Psoas muscle (tissue), 8 donors: Measurements from ENCODE around the gene ACADL. TPM values are rescaled to one million over a fixed set of nuclear protein-coding genes. Genes with fewer than 3 reads are reported as not detected.

Experiments used
- ATAC-seq, 4 donors: fragments of 200-7000 bp; cut with Tn5 transposase; one replicate each; pipeline ENCODE4 v1.9.1; 2020; ENCODE audit warnings: moderate library complexity in 3 of 4, mild to moderate bottlenecking in 2 of 4
- DNase-seq, 2 donors: peaks; one replicate each; pipeline ENCODE4 v3.0.0-alpha.2; 2020
- H3K27ac ChIP-seq: fragments of 200-600 bp; one replicate; pipeline ENCODE4 v1.8.0; 2022
- H3K27me3 ChIP-seq, 3 donors: fragments of 200-600 bp in 1 of 3; one replicate each; pipeline versions ENCODE4 v1.6.1 to v1.8.0; 2013 to 2022; ENCODE audit warnings: low read length in 2 of 3, mild to moderate bottlenecking in 2 of 3, moderate library complexity in 1 of 3; ENCODE audit not compliant: insufficient read depth in 3 of 3
- H3K36me3 ChIP-seq, 2 donors: fragments of 200-600 bp in 1 of 2; one replicate each; pipeline versions ENCODE4 v1.6.1 to v1.8.0; 2013 to 2022; ENCODE audit warnings: low read depth in 1 of 2, mild to moderate bottlenecking in 1 of 2, moderate library complexity in 1 of 2; ENCODE audit not compliant: insufficient read depth in 1 of 2
- H3K4me1 ChIP-seq: fragments of 200-600 bp; one replicate; pipeline ENCODE4 v1.8.0; 2022
- H3K4me3 ChIP-seq: fragments of 200-600 bp; one replicate; pipeline ENCODE4 v1.8.0; 2022; ENCODE audit warnings: mild to moderate bottlenecking
- H3K9me3 ChIP-seq: fragments of 200-600 bp; one replicate; pipeline ENCODE4 v1.8.0; 2022
- CTCF ChIP-seq: fragments of 200-600 bp; IDR thresholded peaks from one replicate; pipeline ENCODE4 v1.8.0; 2022; ENCODE audit warnings: antibody characterized with exemption
- WGBS, 3 donors: extraction: QIAGEN DNeasy Blood & Tissue Kit; methylation state at CpG; one replicate each; pipeline versions ENCODE4 v1.1.6 to v1.1.7; 2013; 5-methylcytosine and 5-hydroxymethylcytosine counted together
- intact Hi-C, 2 donors: fragments of 100-400 bp; cut with DNase I; formaldehyde crosslinking; loops; one replicate each; pipeline versions ENCODE4 v1.11.0 to v1.14.2; 2022
- polyA plus RNA-seq, 3 donors: library from polyadenylated mRNA; stranded (reverse); fragments of 200-250 nt; gene quantifications; one replicate each; pipeline ENCODE4 v1.2.3, GENCODE V29; 2013
- total RNA-seq, 4 donors: library from RNA; stranded (reverse); fragmentation: NEBNext Ultra II Directional in 2 of 4; extraction: Animal tissue kit (Norgen Biotek cat#: 25700) in 2 of 4; gene quantifications; one replicate each; pipeline versions ENCODE4 v1.2.1 to v1.2.4, GENCODE V29; 2021 to 2023
- donor health status: healthy with polysubstance abuse.
- donor health status: DM: no; HTN: no; CAD: no; lungs with moderate emphysema.
- donor health status: Bipolar disorder and iron deficiency.
- donor health status: healthy.
- donor health status: DM: yes; HTN: yes; CAD: no.
- donor health status: DM: no; HTN: no; CAD: no.
- donor health status: DM: no; HTN: no; CAD: no.
- donor health status: DM: yes; HTN: yes; CAD: no.

ACADL gene
- total and polyA plus RNA-seq, 7 donors: 1.1 to 14.7 (median 6.8) TPM

GRCh38 chr2:210259687-210260086 is 34.4 kb upstream of the ACADL start:
- H3K9me3 ChIP-seq: no peaks in the 10 kb centered on the region
- intact Hi-C loops: no loop called here
- no peak overlapping the region for H3K27ac ChIP-seq
- H3K4me1 ChIP-seq: no peaks in the 10 kb centered on the region
- ATAC-seq (no peak), DNase-seq (no peak)
- H3K36me3 ChIP-seq: no peaks in the 10 kb centered on the region
- no peak overlapping the region for H3K4me3 ChIP-seq
- no peak for TF ChIP-seq CTCF
- H3K27me3 ChIP-seq: no peaks in the 10 kb centered on the region

- Histone ChIP-seq H3K27ac (no peak overlapping the region), H3K9me3 (no peaks in the 10 kb centered on the region), H3K27me3 (no peaks in the 10 kb centered on the region), H3K4me3 (peak overlapping the region; percentile 24), H3K4me1 (peaks cover 5% of the 10 kb centered on the region), H3K36me3 (no peaks in the 10 kb centered on the region)
- 71 to 83% (median 76%) methylated on average over 7 of the region's 7 CpGs for WGBS, 3 donors
- intact Hi-C loops: no loop called here
- DNase-seq (no peak), ATAC-seq (no peak)
- no peak for TF ChIP-seq CTCF
These were observed 27.7 kb upstream of the ACADL start for GRCh38 chr2:210252699-210253606.

- H3K4me3 ChIP-seq: no peak overlapping the region
- no peak for TF ChIP-seq CTCF
- intact Hi-C loops: no loop called here
These were observed 25.4 kb upstream of the ACADL start for GRCh38 chr2:210250622-210251021.

GRCh38 chr2:210233487-210233886 is 8.2 kb upstream of the ACADL start:
- 47 to 75% (median 69%) methylated on average over 3 of the region's 3 CpGs for WGBS, 3 donors
- ATAC-seq (peak in 2 of 4 donors; percentile 28 to 38), DNase-seq (peak in 1 of 2 donors; percentile 67)
- intact Hi-C loops: no loop called here
- Histone ChIP-seq H3K27me3 (no peaks in the 10 kb centered on the region), H3K27ac (no peak overlapping the region), H3K4me1 (no peaks in the 10 kb centered on the region), H3K4me3 (no peak overlapping the region), H3K36me3 (no peaks in the 10 kb centered on the region), H3K9me3 (no peaks in the 10 kb centered on the region)
- no peak for TF ChIP-seq CTCF

More at GRCh38 chr2:210250622-210251021, 25.4 kb upstream of the ACADL start:
- no peaks in the 10 kb centered on the region for H3K9me3 ChIP-seq
- H3K36me3 ChIP-seq: no peaks in the 10 kb centered on the region
- peak in 1 of 4 donors; percentile 10 for ATAC-seq
- no peak for DNase-seq
- whole genome bisulfite sequencing, 3 donors: 48 to 67% (median 49%) methylated on average over 1 of the region's 1 CpG
- H3K27ac ChIP-seq: no peak overlapping the region
- peaks cover 5% of the 10 kb centered on the region for H3K4me1 ChIP-seq
- no peaks in the 10 kb centered on the region for H3K27me3 ChIP-seq
